ENCODE measurements around the gene AP3S1.

The AP3S1 gene

DNA sequence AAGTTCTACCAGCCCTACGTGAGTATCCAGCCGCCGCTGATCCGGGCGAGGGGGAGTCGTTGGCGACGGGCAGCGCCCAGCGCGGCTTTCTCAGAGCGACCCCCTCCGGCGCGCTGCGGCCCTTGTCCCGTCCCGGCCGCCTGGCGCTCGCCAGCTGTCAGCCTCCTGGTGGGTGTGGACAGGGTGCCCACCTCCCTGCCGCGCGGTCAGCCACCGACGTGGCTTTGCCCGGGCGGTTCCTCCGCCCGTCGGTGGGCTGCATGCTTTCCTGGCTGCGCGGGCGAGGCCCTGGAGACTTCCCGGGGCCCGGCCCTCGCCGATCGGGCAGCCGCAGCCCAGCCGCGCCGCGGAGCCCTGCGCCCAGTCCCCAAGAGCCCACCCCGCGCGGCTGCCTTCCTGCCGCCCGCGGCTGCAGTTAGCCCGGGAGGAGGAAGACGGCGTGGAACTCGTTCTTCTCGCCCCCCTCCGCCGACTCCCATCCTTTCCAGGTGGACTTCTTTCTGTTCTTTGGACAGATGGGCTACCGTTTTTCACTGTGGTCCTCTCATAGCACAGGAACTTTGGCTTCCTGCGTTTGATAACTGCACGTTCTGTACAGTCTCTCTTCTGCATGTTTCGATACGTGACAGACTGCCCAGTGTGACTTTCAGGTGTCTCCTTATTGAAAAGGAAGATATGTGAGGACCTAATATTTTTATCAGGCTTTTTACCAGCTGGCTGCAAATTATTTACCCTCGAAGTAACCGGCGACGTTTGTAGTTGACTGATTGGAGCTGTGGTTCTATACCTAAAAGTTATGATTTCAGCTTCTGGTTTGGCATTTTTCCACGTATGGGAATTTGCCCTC is 577 bp downstream of the AP3S1 start (continued):
- TF ChIP-seq ZBTB6 (tag by site-specific recombination; IDR thresholded peaks at IDR 0.05) = no peak
- TF ChIP-seq ZNF157 (tag by site-specific recombination; IDR thresholded peaks at IDR 0.05) = no peak
- no peak for TF ChIP-seq SP3 (tag by site-specific recombination; IDR thresholded peaks at IDR 0.05)
- no peak for TF ChIP-seq ZNF670 (tag by site-specific recombination; IDR thresholded peaks at IDR 0.05; ENCODE audit: low read depth)
- TF ChIP-seq, protein P1, sequence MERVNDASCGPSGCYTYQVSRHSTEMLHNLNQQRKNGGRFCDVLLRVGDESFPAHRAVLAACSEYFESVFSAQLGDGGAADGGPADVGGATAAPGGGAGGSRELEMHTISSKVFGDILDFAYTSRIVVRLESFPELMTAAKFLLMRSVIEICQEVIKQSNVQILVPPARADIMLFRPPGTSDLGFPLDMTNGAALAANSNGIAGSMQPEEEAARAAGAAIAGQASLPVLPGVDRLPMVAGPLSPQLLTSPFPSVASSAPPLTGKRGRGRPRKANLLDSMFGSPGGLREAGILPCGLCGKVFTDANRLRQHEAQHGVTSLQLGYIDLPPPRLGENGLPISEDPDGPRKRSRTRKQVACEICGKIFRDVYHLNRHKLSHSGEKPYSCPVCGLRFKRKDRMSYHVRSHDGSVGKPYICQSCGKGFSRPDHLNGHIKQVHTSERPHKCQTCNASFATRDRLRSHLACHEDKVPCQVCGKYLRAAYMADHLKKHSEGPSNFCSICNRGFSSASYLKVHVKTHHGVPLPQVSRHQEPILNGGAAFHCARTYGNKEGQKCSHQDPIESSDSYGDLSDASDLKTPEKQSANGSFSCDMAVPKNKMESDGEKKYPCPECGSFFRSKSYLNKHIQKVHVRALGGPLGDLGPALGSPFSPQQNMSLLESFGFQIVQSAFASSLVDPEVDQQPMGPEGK (tag by site-specific recombination; IDR thresholded peaks at IDR 0.05) = peak; percentile 45; the same call in 1 of the 2 replicates
- TF ChIP-seq ZIC2 (tag by site-specific recombination; IDR thresholded peaks at IDR 0.05) = peak; percentile 98
- TF ChIP-seq ZNF341 (tag by site-specific recombination; IDR thresholded peaks at IDR 0.05; ENCODE audit: low read depth) = peak; percentile 89
- TF ChIP-seq YY2 (tag by site-specific recombination; IDR thresholded peaks at IDR 0.05) = no peak
- TF ChIP-seq, protein P2, sequence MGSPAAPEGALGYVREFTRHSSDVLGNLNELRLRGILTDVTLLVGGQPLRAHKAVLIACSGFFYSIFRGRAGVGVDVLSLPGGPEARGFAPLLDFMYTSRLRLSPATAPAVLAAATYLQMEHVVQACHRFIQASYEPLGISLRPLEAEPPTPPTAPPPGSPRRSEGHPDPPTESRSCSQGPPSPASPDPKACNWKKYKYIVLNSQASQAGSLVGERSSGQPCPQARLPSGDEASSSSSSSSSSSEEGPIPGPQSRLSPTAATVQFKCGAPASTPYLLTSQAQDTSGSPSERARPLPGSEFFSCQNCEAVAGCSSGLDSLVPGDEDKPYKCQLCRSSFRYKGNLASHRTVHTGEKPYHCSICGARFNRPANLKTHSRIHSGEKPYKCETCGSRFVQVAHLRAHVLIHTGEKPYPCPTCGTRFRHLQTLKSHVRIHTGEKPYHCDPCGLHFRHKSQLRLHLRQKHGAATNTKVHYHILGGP (tag by site-specific recombination; IDR thresholded peaks at IDR 0.05) = no peak
- TF ChIP-seq ZBTB44 (tag by site-specific recombination; IDR thresholded peaks at IDR 0.05) = no peak
- no peak for TF ChIP-seq ZNF16 (tag by site-specific recombination; IDR thresholded peaks at IDR 0.05; ENCODE audit: low read depth)
- TF ChIP-seq ZFP37 (tag by site-specific recombination; IDR thresholded peaks at IDR 0.05) = no peak
- no peak for TF ChIP-seq ZNF510 (tag by site-specific recombination; IDR thresholded peaks at IDR 0.05; ENCODE audit: insufficient replicate concordance)
- no peak; the same call in 1 of the 2 replicates for TF ChIP-seq OSR2 (tag by site-specific recombination; IDR thresholded peaks at IDR 0.05)
- TF ChIP-seq CTCF (tag by site-specific recombination; IDR thresholded peaks at IDR 0.05) = peak; percentile 89
- TF ChIP-seq ZNF521 (tag by site-specific recombination; IDR thresholded peaks at IDR 0.05) = no peak
- no peak for TF ChIP-seq ZNF138 (tag by site-specific recombination; IDR thresholded peaks at IDR 0.05; ENCODE audit: borderline replicate concordance)
- TF ChIP-seq ZNF426 (tag by site-specific recombination; IDR thresholded peaks at IDR 0.05) = no peak
- TF ChIP-seq HOXC10 (CRISPR knock-in tag; IDR thresholded peaks at IDR 0.05) = no peak
- no peak for TF ChIP-seq GLI4 (tag by site-specific recombination; IDR thresholded peaks at IDR 0.05)
- no peak for TF ChIP-seq ZNF311 (tag by site-specific recombination; IDR thresholded peaks at IDR 0.05; ENCODE audit: borderline replicate concordance)
- TF ChIP-seq ZNF223 (tag by site-specific recombination; IDR thresholded peaks at IDR 0.05) = no peak
- TF ChIP-seq HOXD13 (CRISPR knock-in tag; IDR thresholded peaks at IDR 0.05; ENCODE audit: borderline replicate concordance) = no peak
- TF ChIP-seq ZNF140 (tag by site-specific recombination; IDR thresholded peaks at IDR 0.05) = no peak
- peak; percentile 22; the same call in 1 of the 2 replicates for TF ChIP-seq YY1 (tag by site-specific recombination; IDR thresholded peaks at IDR 0.05)
- TF ChIP-seq ZNF624 (tag by site-specific recombination; IDR thresholded peaks at IDR 0.05) = no peak
- TF ChIP-seq, protein P3, sequence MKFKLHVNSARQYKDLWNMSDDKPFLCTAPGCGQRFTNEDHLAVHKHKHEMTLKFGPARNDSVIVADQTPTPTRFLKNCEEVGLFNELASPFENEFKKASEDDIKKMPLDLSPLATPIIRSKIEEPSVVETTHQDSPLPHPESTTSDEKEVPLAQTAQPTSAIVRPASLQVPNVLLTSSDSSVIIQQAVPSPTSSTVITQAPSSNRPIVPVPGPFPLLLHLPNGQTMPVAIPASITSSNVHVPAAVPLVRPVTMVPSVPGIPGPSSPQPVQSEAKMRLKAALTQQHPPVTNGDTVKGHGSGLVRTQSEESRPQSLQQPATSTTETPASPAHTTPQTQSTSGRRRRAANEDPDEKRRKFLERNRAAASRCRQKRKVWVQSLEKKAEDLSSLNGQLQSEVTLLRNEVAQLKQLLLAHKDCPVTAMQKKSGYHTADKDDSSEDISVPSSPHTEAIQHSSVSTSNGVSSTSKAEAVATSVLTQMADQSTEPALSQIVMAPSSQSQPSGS (tag by site-specific recombination; IDR thresholded peaks at IDR 0.05; ENCODE audit: low read depth) = no peak
- no peak for TF ChIP-seq ZNF830 (tag by site-specific recombination; IDR thresholded peaks at IDR 0.05; ENCODE audit: low read depth)
- TF ChIP-seq GLIS2 (tag by site-specific recombination; IDR thresholded peaks at IDR 0.05) = peak; percentile 98
- no peak for TF ChIP-seq ZNF555 (tag by site-specific recombination; conservative IDR thresholded peaks at IDR 0.05)
- TF ChIP-seq SP7 (tag by site-specific recombination; IDR thresholded peaks at IDR 0.05) = no peak; the same call in 1 of the 2 replicates

Data from HEK293 (cell line).